Ovary (tissue), 3 donors: Measurements from ENCODE around the gene MPHOSPH8.

Experiments used
- CTCF ChIP-seq, 3 donors: fragments of 450-650 bp in 2 of 3; fragments of 200-600 bp in 1 of 3; IDR thresholded peaks; one replicate each; pipeline versions ENCODE4 v1.5.1 to v1.8.0; 2016 to 2022; ENCODE audit warnings: antibody characterized with exemption in 3 of 3, mild to moderate bottlenecking in 1 of 3
- EP300 ChIP-seq: sonication (generic); formaldehyde crosslinking; IDR thresholded peaks from one replicate; pipeline ENCODE4 v1.6.1; 2017; ENCODE audit warnings: antibody characterized with exemption
- donor health status: DM: no; HTN: no; CAD: no.

GRCh38 chr13:19670147-19670546, 36.7 kb downstream of the MPHOSPH8 start:
- no peak for TF ChIP-seq EP300
- no peak for TF ChIP-seq CTCF (IDR thresholded peaks at IDR 0.05)
